K562 (cell line): ENCODE data around the gene ANKRD16. TPM values are rescaled to one million over a fixed set of nuclear protein-coding genes. Genes with fewer than 3 reads are reported as not detected.

ENCODE experiments used
- ATAC-seq: fragments of 200-7000 bp; cut with Tn5 transposase; 3 replicates; pipeline ENCODE4 v1.9.1; 2020; ENCODE audit warnings: moderate library complexity
- BruUV-seq: library from RNA; stranded (reverse); fragments of 400-500 nt; replicated peaks from 2 replicates; lab custom pipeline; 2021; lab: Mats Ljungman, UMichigan
- CTCF ChIA-PET: fragments of 300-600 bp; formaldehyde crosslinking; extraction: SDS; loops from one replicate; lab custom pipeline; 2021; ENCODE audit warnings: low intra/inter-chr PET ratio; lab: Yijun Ruan, JAX
- POLR2A ChIA-PET: fragments of 300-600, 350-650 bp; sonication (Branson Sonifier 250); formaldehyde crosslinking; extraction: SDS; loops from one replicate; lab custom pipeline; 2021; ENCODE audit warnings: antibody characterized with exemption, inconsistent platforms; lab: Yijun Ruan, JAX
- DNase-seq, 4 experiments: peaks; one replicate each; pipeline versions ENCODE4 v3.0.0 to v3.0.0-alpha.2; 2011 to 2018; ENCODE audit warnings: low spot score in 3 of 4, mixed read lengths in 3 of 4; ENCODE audit errors: extremely low read depth in 1 of 4
- FAIRE-seq: peaks from 2 replicates; lab custom pipeline; 2011; peaks lifted over from hg19 to GRCh38; lab: Jason Lieb, UNC
- H2AFZ ChIP-seq: 2 replicates; pipeline ENCODE4 v1.6.0; 2011; ENCODE audit warnings: low read depth, low read length, control low read depth, inconsistent platforms
- H3K27ac ChIP-seq: fragments of 200-600 bp; 3 replicates; pipeline ENCODE4 v1.8.0; 2011; ENCODE audit warnings: low read depth, mild to moderate bottlenecking, control low read depth, inconsistent platforms, low read length, moderate library complexity, mixed read lengths; ENCODE audit errors: extremely low read depth
- H3K27me3 ChIP-seq, 2 experiments: fragments of 300-600 bp in 1 of 2; 2 replicates in 1 of 2; 3 replicates in 1 of 2; pipeline versions ENCODE4 v1.6.0 to v1.8.0; 2011; ENCODE audit warnings: inconsistent platforms in 2 of 2, low read length in 2 of 2, mild to moderate bottlenecking in 1 of 2, mixed read lengths in 1 of 2, moderate library complexity in 1 of 2; ENCODE audit not compliant: control insufficient read depth in 2 of 2, insufficient read depth in 2 of 2
- H3K36me3 ChIP-seq: fragments of 300-600 bp; 3 replicates; pipeline ENCODE4 v1.8.0; 2011; ENCODE audit warnings: mild to moderate bottlenecking, low read length, inconsistent platforms; ENCODE audit not compliant: control insufficient read depth, insufficient read depth
- H3K4me1 ChIP-seq, 2 experiments: fragments of 200-600 bp in 1 of 2; replicated peaks in 1 of 2; 2 replicates in 1 of 2; 3 replicates in 1 of 2; pipeline versions ENCODE4 v1.5.1 to v1.8.0; 2011; ENCODE audit warnings: inconsistent platforms in 2 of 2, low read length in 2 of 2, mild to moderate bottlenecking in 1 of 2, mixed read lengths in 1 of 2, moderate library complexity in 1 of 2; ENCODE audit not compliant: control insufficient read depth in 2 of 2, insufficient read depth in 2 of 2
- H3K4me2 ChIP-seq: 2 replicates; pipeline ENCODE4 v1.6.1; 2011; ENCODE audit warnings: low read length, control low read depth, inconsistent platforms, mixed read lengths; ENCODE audit not compliant: insufficient read depth
- H3K4me3 ChIP-seq: fragments of 200-600 bp; sonication (generic), shearing (Covaris generic); 2 replicates; pipeline ENCODE4 v1.5.1; 2016; ENCODE audit warnings: control low read depth, inconsistent platforms
- H3K79me2 ChIP-seq: fragments of 200-600 bp; 3 replicates; pipeline ENCODE4 v1.8.0; 2011; ENCODE audit warnings: low read length, inconsistent platforms; ENCODE audit not compliant: control insufficient read depth, insufficient read depth
- H3K9ac ChIP-seq, 2 experiments: 2 replicates each; pipeline versions ENCODE4 v1.6.0 to v1.6.1; 2011; ENCODE audit warnings: low read depth in 2 of 2, low read length in 2 of 2, control low read depth in 1 of 2, inconsistent platforms in 1 of 2, mild to moderate bottlenecking in 1 of 2, mixed read lengths in 1 of 2; ENCODE audit not compliant: insufficient read depth in 1 of 2
- H3K9me1 ChIP-seq: one replicate; pipeline ENCODE4 v1.6.0; 2011; ENCODE audit warnings: inconsistent platforms, mild to moderate bottlenecking, low read length, moderate library complexity; ENCODE audit not compliant: control insufficient read depth, insufficient read depth
- H3K9me3 ChIP-seq: replicated peaks from 2 replicates; pipeline ENCODE4 v1.5.1; 2011; ENCODE audit warnings: low read depth, low read length, inconsistent platforms; ENCODE audit not compliant: control insufficient read depth, insufficient read depth
- H4K20me1 ChIP-seq: replicated peaks from 2 replicates; pipeline ENCODE4 v1.6.1; 2011; ENCODE audit warnings: low read length, inconsistent platforms, mixed read lengths; ENCODE audit not compliant: control insufficient read depth, insufficient read depth
- CBX8 ChIP-seq: fragments of 200-600 bp; sonication (generic); IDR thresholded peaks from 2 replicates; pipeline ENCODE4 v1.6.1; 2012; ENCODE audit warnings: borderline replicate concordance, mixed run types, low read depth, mild to moderate bottlenecking, moderate library complexity, mixed read lengths, low read length, control low read depth, inconsistent platforms; ENCODE audit not compliant: poor library complexity, severe bottlenecking; ENCODE audit errors: extremely low read depth
- GTF2E2 ChIP-seq: fragments of 200-800 bp; sonication (Bioruptor generic); IDR thresholded peaks from 2 replicates; pipeline ENCODE4 v1.6.1; 2016; ENCODE audit warnings: missing genetic modification characterization, missing compliant biosample characterization
- whole genome bisulfite sequencing: fragments of 100-300 bp; shearing (Covaris generic); methylation state at CpG from one replicate; pipeline ENCODE4 v1.1.6; 2016; ENCODE audit warnings: low coverage, mixed read lengths; ENCODE audit not compliant: insufficient coverage; ENCODE audit errors: missing lambda C conversion rate; 5-methylcytosine and 5-hydroxymethylcytosine counted together
- in situ Hi-C: fragments of 300-500 bp; cut with MboI; formaldehyde crosslinking; loops from 4 replicates; pipeline ENCODE4 v1.15.0; 2018; ENCODE audit warnings: inconsistent platforms, mixed read lengths
- intact Hi-C: fragments of 100-400 bp; cut with micrococcal nuclease; formaldehyde crosslinking; loops from 2 replicates; pipeline ENCODE4 v1.14.2; 2022
- polyA plus RNA-seq, 8 experiments: library from polyadenylated mRNA; depleted of rRNA in 4 of 8; stranded (reverse) in 5 of 8; unstranded in 3 of 8; fragments of >200 nt; fragmentation: Nextera tagmentation in 2 of 8; fragmentation: Illumina TruSeq in 1 of 8; extraction: Ambion mirVana in 2 of 8; extraction: Trizol in 1 of 8; gene quantifications; 2 replicates each; pipeline versions ENCODE4 v1.2.1 to v1.2.3, GENCODE V29; 2011 to 2014; ENCODE audit warnings: inconsistent platforms in 1 of 8, missing spikeins in 1 of 8
- total RNA-seq, 7 experiments: library from RNA; depleted of rRNA in 6 of 7; stranded (reverse); fragments of >200 nt in 6 of 7; fragmentation: Illumina TruSeq in 2 of 7; extraction: Trizol in 2 of 7; gene quantifications; 2 replicates each; pipeline versions ENCODE4 v1.2.1 to v1.2.3, GENCODE V29; 2011 to 2021; ENCODE audit warnings: low replicate concordance in 1 of 7
- TF ChIP-seq, protein P1 (sequence below): sonication (generic); formaldehyde crosslinking; IDR thresholded peaks from 2 replicates; pipeline ENCODE4 v1.8.0; 2023; ENCODE audit warnings: mild to moderate bottlenecking, missing genetic modification reagents
- TF ChIP-seq, protein P2 (sequence below): fragments of 450-650 bp; IDR thresholded peaks from 2 replicates; pipeline ENCODE4 v1.6.1; 2016

Gene ANKRD16
- total and polyA plus RNA-seq, 9 of the 15 experiments (the other 6 are each of a cell fraction or from before 2014, with no cell fraction given), result 1.5 to 16.0 (median 9.5) TPM

GRCh38 chr10:5894403-5894802 lies 4.7 kb upstream of the ANKRD16 start (continued):
- peak; percentile 35; the same call in 1 of the 2 replicates for TF ChIP-seq GTF2E2 (tag)
- TF ChIP-seq, protein P1, sequence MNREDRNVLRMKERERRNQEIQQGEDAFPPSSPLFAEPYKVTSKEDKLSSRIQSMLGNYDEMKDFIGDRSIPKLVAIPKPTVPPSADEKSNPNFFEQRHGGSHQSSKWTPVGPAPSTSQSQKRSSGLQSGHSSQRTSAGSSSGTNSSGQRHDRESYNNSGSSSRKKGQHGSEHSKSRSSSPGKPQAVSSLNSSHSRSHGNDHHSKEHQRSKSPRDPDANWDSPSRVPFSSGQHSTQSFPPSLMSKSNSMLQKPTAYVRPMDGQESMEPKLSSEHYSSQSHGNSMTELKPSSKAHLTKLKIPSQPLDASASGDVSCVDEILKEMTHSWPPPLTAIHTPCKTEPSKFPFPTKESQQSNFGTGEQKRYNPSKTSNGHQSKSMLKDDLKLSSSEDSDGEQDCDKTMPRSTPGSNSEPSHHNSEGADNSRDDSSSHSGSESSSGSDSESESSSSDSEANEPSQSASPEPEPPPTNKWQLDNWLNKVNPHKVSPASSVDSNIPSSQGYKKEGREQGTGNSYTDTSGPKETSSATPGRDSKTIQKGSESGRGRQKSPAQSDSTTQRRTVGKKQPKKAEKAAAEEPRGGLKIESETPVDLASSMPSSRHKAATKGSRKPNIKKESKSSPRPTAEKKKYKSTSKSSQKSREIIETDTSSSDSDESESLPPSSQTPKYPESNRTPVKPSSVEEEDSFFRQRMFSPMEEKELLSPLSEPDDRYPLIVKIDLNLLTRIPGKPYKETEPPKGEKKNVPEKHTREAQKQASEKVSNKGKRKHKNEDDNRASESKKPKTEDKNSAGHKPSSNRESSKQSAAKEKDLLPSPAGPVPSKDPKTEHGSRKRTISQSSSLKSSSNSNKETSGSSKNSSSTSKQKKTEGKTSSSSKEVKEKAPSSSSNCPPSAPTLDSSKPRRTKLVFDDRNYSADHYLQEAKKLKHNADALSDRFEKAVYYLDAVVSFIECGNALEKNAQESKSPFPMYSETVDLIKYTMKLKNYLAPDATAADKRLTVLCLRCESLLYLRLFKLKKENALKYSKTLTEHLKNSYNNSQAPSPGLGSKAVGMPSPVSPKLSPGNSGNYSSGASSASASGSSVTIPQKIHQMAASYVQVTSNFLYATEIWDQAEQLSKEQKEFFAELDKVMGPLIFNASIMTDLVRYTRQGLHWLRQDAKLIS (CRISPR knock-in tag), result 0 out of 2 replicates have a peak, but pooled peaks have one; percentile 37

- Histone ChIP-seq H3K36me3 (peaks cover 61% of the 10 kb centered on the region), H3K79me2 (peaks cover 96% of the 10 kb centered on the region), H3K9ac (no peak overlapping the region; a peak in 1 of 4 replicates), H3K4me1 (peaks cover 53 to 70% of the 10 kb centered on the region in 2 experiments), H3K27ac (peak overlapping the region; percentile 82; the same call in 1 of the 3 replicates), H3K27me3 (no peaks in the 10 kb centered on the region), H4K20me1 (peaks cover 15% of the 10 kb centered on the region; the same call in 1 of the 2 replicates), H2AFZ (no peak overlapping the region), H3K9me1 (peaks cover 3% of the 10 kb centered on the region), H3K9me3 (peaks cover 3% of the 10 kb centered on the region; the same call in 1 of the 2 replicates), H3K4me2 (no peak overlapping the region), H3K4me3 (no peak overlapping the region)
- 69% methylated on average over 2 of the region's 2 CpGs for WGBS
- ChIA-PET POLR2A (interaction anchor here (1.3 to 1.6 kb wide), 4 partner anchors 8 to 80 kb away, joined by 4 to 7 read pairs (median 4); partner anchors contain the start of gene GDI2), CTCF (no interaction called here)
- DNase-seq (no peak), FAIRE-seq (no peak), ATAC-seq (no peak)
- intact Hi-C loops, result loop anchor here (5.0 kb wide), 2 partner anchors 81 to 206 kb away; partner anchors contain the start of gene GDI2
- no TSS peak for BruUV-seq
- TF ChIP-seq CBX8, result no peak
- TF ChIP-seq, protein P2, sequence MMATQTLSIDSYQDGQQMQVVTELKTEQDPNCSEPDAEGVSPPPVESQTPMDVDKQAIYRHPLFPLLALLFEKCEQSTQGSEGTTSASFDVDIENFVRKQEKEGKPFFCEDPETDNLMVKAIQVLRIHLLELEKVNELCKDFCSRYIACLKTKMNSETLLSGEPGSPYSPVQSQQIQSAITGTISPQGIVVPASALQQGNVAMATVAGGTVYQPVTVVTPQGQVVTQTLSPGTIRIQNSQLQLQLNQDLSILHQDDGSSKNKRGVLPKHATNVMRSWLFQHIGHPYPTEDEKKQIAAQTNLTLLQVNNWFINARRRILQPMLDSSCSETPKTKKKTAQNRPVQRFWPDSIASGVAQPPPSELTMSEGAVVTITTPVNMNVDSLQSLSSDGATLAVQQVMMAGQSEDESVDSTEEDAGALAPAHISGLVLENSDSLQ, result 0 out of 2 replicates have a peak, but pooled peaks have one; percentile 5
- in situ Hi-C loops, result no loop called here
These were observed 3.6 kb upstream of the ANKRD16 start for GRCh38 chr10:5893321-5893720.
